ENCODE data around the gene ALS2CL. TPM values are rescaled to one million over a fixed set of nuclear protein-coding genes. Genes with fewer than 3 reads are reported as not detected.
A peak's percentile ranks its signal among the peaks of the same experiment; 100 is the strongest.

Gene ALS2CL
- total RNA-seq, 4 donors from 2014 or later = 42.4 to 121 (median 114) TPM

DNA sequence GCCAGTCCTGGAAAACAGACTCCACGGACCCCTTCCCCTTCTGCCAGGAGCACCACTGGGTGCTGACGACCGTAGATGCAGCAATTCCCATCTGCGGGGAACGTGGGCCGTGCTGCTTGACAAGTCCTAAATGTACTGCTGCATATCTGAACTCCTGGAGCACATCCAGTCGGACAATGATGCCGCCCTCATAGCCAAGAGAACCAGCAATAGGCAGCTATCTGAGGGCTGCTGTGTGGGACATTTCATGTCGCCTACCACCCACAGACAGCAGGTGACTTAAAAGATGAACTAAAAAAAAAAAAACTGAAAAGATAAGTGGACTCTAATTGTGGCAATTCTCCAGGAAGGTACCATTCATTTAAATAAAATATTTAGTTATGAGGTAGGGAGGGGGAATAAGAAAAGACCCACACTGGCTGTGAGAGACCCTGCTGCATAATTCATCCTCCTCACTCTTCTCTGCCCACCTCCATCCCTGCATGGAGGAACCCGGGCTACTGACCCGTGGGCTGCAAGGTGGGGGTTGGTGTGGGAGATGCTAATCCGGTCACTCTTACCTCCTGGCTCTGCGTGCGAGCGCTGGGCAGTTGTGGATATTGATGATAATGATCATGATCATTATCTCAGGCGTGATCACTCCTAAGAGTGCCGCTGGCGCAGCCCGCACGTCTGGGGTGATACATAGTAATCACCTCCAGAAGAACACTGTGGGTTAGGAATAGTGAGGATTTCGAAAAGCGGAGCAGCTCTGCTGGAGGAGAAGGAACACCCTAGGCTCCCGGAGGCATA is 28.3 kb downstream of the ALS2CL start:
- intact Hi-C loops (cut with DNase I) = no loop called here
- Histone ChIP-seq H3K4me1 (peaks cover 13 to 46% (median 20%) of the 10 kb centered on the region in 3 donors), H3K4me3 (no peak overlapping the region), H3K9me3 (no peaks in the 10 kb centered on the region), H3K27me3 (no peaks in the 10 kb centered on the region), H3K27ac (no peak overlapping the region), H3K36me3 (peaks cover 0 to 3% (median 0%) of the 10 kb centered on the region in 3 donors)
- DNase-seq = no peak
- 70 to 79% methylated on average over 21 to 22 of the region's 23 CpGs for WGBS, 2 donors
- no peak for TF ChIP-seq POLR2A (IDR thresholded peaks at IDR 0.05)
- TF ChIP-seq, protein P1, sequence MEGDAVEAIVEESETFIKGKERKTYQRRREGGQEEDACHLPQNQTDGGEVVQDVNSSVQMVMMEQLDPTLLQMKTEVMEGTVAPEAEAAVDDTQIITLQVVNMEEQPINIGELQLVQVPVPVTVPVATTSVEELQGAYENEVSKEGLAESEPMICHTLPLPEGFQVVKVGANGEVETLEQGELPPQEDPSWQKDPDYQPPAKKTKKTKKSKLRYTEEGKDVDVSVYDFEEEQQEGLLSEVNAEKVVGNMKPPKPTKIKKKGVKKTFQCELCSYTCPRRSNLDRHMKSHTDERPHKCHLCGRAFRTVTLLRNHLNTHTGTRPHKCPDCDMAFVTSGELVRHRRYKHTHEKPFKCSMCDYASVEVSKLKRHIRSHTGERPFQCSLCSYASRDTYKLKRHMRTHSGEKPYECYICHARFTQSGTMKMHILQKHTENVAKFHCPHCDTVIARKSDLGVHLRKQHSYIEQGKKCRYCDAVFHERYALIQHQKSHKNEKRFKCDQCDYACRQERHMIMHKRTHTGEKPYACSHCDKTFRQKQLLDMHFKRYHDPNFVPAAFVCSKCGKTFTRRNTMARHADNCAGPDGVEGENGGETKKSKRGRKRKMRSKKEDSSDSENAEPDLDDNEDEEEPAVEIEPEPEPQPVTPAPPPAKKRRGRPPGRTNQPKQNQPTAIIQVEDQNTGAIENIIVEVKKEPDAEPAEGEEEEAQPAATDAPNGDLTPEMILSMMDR (IDR thresholded peaks at IDR 0.05) = no peak

DNA sequence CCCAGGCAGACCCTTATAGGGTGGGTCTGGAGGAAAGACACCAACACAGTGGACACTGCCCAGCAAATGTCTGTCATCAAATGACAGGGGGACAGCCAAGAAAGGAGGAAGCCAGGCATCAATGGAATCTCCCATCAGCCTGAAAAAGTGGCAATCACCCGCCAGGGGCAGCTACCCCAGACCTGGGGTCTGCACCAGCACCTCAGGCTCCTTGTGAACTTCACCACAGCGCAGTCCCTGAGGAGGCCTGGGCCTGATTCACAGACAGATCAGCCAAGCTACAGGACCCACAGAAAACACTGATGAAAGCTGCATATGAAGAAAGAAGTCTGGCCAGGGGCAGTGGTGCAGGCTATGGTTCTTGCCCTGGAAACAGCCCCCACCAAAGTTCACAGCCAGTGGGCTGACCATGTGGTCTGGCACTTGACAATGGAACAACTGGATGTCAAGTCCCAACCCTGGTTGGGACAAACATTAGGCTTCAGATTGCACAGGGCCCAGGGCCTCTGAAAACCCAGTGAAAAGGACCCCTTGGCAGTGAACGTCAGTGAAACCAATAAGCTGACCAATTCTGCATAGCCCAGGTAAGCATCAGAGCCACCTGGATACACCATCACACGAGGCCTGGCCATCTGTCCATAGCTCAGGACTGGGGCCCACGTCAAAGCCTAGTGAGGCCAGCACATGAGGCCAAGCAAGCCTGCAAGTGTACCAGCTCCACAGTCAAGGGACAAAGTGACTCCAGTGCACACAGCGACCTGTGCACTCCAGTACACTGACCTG is 29.1 kb downstream of the ALS2CL start:
- no peak overlapping the region for H3K4me3 ChIP-seq
- intact Hi-C loops (cut with DNase I) = no loop called here
- H3K36me3 ChIP-seq = no peaks in the 10 kb centered on the region
- 87 to 92% methylated on average over 4 to 5 of the region's 6 CpGs for WGBS, 2 donors
- no peaks in the 10 kb centered on the region for H3K9me3 ChIP-seq
- H3K27me3 ChIP-seq = no peaks in the 10 kb centered on the region
- TF ChIP-seq POLR2A (IDR thresholded peaks at IDR 0.05) = no peak
- TF ChIP-seq, protein P1 (IDR thresholded peaks at IDR 0.05) = no peak
- no peak overlapping the region for H3K27ac ChIP-seq
- no peak for DNase-seq
- peaks cover 16 to 54% (median 21%) of the 10 kb centered on the region in 3 donors for H3K4me1 ChIP-seq

DNA sequence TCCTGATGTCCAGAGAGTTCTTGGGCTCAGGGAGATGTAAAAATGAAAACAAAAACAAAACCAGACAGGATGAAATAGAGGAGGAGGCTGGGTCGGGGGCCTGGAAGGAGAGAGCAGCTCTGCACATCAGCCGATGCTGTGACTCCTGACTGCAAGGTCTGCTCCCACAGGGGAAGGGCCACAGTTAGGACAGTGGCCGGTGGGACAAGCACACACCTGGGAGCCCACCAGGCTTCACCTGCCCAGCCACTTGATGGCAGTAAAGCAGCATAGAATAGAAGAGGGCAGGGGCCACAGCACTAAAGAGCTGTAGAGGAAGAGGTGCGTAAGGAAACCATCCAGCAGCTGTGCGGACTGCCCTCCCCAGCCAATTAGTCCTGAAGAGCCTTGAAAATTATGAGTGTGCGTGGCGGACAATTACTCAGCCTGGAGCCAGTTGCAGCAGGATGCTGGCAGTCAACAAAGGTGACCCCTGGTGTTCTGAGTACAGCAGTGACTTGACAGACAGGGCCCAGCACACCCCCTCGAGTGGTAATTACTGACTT is 29.8 kb downstream of the ALS2CL start:
- WGBS, 2 donors = 67 to 73% methylated on average over 6 to 8 of the region's 8 CpGs
- intact Hi-C loops (cut with DNase I) = no loop called here
- Histone ChIP-seq H3K4me3 (no peak overlapping the region), H3K9me3 (no peaks in the 10 kb centered on the region), H3K27me3 (no peaks in the 10 kb centered on the region), H3K27ac (no peak overlapping the region), H3K36me3 (no peaks in the 10 kb centered on the region), H3K4me1 (peaks cover 16 to 58% (median 21%) of the 10 kb centered on the region in 3 donors)
- no peak for DNase-seq
- TF ChIP-seq POLR2A (IDR thresholded peaks at IDR 0.05) = no peak
- TF ChIP-seq, protein P1 (IDR thresholded peaks at IDR 0.05) = peak in 1 of 6 experiments; percentile 9

DNA sequence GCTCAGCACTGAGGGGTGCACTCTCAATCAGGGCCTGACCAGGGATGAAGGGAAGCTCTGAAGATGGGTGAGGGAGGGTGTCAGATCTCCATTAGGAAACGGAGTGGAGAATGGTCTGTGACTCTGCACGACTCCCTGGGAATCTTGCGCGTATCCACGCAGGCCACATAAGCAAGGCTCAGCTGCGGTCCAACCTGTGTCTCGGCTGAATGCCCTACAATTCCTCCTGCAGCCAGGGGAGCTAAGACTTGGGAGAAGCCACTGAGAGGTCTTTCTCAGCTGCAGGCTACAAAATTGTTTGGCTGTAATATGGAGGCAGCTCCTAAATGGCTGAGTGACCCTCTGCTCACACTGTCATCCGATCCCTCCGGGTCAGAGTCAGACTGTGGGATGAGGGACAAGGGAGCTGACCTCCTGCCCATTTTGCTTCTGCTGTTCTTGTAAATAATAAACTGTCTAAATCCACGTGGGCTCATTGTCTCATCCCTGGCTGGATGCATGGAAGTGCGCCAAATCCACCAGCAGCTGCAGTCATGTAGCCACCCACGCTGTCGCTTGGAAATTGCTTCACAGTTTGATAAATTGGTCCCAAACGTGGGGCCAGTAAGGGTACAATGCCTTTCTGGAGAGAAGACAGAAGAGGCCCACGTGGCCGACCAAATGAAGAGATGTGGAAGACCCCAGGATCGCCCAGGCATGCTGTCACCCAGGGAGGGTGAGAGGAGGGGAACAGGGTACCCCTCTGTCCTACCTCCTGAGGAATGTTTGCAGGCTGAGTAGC is 30.5 kb downstream of the ALS2CL start:
- H3K4me1 ChIP-seq = peaks cover 16 to 58% (median 21%) of the 10 kb centered on the region in 3 donors
- H3K27me3 ChIP-seq = no peaks in the 10 kb centered on the region
- 45 to 74% methylated on average over 14 to 17 of the region's 17 CpGs for WGBS, 2 donors
- DNase-seq = no peak
- TF ChIP-seq POLR2A (IDR thresholded peaks at IDR 0.05) = no peak
- no peaks in the 10 kb centered on the region for H3K36me3 ChIP-seq
- H3K9me3 ChIP-seq = no peaks in the 10 kb centered on the region
- intact Hi-C loops (cut with DNase I) = no loop called here
- no peak overlapping the region for H3K27ac ChIP-seq
- H3K4me3 ChIP-seq = no peak overlapping the region

All from esophagus squamous epithelium (tissue), 5 donors.